GM04503 (cell line): ENCODE measurements around the gene CCDC184.
"Not testable (repeated sequence)": the region's sequence is repeated elsewhere in the genome, so short reads cannot be mapped to it uniquely, and the experiment has no call there.

Experiments
- DNase-seq: peaks from one replicate; pipeline ENCODE4 v3.0.0-alpha.2; 2012; ENCODE audit warnings: low read depth

CCDC184 gene

DNA sequence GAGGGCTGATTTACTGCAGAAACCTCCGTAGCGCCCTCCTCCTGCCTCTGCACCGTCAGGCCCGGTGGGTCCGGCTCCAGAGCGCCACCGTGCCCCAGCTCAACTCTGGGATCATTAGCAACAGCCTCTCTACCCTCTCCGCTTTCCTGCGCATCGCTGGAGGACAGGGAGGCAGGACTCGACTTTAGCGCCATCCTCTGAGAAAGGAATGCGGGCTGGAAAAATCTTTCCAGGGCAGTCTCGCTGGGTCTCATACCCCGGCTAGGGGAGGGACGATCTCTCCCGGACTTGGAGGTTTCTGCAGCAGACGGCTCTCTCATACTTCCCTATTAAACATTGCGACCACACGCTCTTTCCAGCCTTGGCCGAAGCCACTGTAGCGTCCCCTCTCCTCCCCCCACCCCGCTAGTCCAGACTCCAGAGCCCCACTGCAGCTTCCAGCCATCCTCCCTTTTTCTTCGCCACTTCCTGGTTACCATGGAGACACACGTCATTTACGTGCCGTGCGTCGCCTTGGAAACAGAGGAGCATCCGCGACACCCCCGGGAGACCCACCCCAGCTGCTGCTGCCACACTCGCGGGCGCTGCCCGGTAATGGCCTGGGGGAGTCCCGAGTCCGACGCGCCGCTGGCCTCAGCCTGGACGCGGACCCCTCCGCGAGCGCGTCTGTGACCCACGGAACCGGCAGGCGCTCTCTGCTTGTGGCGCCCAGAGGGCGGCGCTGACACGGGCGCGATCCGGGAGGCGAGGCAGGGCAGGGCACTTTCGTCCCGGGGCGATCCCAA is at the start of gene CCDC184:
TSS of gene CCDC184 (plus strand) at position 554 of the 785 bp plus-strand sequence. CDS start 479 bp downstream, outside the sequence.
- DNase-seq: no peak

DNA sequence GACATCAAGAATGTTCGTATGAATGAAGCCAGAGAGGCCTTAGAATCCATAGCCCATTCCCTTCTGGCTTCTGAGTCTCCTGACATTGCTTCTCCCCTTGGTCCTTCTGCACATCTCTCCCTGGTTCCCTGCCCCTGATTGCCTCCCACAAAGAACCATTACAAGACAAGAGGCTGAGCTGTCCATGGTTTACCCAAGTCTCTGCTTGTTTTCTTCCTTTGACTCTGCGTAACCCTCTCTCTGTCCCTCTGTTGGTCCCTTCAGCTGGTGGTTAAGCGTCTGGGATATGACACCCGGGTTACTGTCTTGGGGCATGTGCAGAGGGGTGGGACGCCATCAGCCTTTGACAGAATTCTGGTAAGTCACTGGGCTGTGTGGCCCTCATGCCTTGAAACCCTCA is 48.4 kb upstream of the CCDC184 start:
- no peak for DNase-seq

DNA sequence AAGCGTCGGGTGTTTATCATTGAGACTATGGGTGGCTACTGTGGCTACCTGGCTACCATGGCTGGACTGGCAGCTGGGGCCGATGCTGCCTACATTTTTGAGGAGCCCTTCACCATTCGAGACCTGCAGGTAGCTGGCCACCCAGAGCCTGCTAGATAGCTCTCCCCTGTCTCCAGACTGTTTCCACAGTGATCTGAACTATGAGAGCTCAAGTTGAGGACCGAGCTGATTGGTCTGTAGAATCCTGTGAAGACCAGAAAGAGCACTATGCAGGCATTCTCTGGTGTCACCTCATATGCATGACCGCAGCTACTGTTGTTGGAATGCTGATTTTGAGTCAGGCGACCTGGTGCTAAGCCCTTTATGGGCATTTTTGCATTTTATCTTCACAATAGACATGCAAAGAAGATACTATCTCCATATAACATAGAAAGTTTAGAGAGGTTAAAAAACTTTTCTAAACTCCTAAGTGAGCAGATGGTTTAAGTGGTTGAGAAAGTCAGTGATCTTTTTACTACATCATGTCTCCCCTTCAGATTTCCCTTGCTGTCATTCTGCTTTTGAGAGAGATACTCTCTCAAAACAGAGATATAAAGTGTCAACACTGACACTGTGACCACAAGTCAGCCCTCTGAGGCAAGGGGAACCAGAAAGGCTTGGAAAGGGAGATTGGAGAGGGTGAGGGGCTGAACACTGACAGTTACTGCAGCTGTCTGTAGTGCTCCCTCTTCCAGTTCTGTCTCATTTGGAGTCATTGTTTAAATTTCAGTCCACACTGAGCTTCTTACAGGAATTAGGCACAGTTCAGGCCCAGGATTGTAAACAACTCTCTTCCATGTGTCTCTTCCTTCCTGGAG is 40.4 kb upstream of the CCDC184 start:
- DNase-seq: no peak

DNA sequence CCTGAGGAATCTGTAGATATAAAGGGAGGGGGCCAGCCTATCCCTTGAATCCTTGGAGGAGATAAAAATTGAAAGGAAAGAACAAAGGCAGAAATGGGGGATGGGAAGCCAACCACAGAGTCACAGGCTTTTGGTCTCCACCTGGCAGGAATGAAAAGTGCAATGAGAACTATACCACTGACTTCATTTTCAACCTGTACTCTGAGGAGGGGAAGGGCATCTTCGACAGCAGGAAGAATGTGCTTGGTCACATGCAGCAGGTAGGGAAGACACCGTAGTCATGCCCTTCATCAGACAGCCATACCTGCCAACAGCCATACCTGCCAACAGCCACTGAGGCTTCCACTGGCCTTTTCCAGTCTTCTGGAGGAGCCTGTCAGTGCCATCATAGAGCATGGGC is 39.5 kb upstream of the CCDC184 start:
- DNase-seq: no peak

DNA sequence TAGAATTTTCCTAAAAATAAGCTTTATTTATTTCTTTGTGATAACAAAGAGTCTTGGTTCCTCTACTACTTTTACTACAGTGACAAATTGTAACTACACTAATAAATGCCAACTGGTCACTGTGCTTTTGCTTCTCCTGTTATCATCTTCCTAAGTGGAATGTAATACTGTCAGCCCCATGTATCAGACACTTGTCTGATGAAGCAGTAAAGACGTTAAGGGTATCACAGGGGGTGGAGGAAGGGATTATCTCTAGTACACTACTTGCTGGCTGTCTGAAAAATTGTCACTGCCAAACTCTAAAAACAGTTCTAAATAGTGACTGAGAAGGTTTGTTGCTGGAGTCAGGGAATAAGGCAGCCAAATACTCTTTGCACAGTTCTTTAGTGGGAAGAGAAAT is 37.5 kb upstream of the CCDC184 start:
- no peak for DNase-seq

DNA sequence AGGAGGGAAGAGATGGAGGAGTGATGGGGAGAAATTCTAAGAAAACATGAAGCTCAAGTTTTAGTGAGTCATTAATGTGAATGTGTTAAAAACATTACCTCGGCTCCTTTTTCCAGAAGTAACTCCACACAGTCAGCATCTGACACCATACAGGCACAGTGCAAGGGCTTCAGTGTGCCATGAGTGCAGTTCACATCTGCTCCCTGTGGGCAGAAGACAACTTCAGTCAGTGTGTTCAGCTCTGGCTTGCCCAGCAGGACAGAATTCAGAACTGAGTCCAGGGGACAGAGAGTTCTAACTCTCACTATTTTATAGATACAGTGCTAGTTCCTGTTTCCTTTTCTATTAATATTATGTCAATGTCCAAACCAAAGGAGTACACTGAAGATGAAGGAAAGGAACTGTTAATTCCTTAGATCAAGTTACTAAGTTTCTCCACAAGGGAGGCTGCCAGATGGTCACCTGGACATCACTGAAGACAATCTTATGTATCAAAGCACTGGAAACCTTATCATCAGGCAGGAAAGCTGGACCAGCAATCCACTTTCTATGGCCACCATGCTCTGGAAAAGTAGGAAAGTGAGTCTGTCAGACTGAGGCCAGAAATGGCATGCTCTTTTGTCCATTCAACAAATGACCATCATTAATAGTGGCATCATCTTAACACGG is 32.2 kb upstream of the CCDC184 start:
- no peak for DNase-seq

DNA sequence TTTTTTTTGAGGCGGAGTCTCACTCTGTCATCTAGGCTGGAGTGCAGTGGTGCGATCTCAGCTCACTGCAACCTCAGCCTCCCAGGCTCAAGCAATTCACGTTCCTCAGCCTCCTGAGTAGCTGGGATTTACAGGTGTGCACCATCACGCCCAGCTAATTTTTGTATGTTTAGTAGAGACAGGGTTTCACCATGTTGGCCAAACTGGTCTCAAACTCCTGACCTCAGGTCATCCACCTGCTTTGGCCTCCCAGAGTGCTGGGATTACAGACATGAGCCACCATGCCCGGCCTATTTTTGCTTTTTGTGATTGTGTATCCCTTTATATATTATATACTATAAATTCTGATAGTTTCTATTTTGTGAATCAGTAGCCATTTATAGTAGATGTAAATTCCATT is 27.7 kb upstream of the CCDC184 start:
- DNase-seq: not testable (repeated sequence)

DNA sequence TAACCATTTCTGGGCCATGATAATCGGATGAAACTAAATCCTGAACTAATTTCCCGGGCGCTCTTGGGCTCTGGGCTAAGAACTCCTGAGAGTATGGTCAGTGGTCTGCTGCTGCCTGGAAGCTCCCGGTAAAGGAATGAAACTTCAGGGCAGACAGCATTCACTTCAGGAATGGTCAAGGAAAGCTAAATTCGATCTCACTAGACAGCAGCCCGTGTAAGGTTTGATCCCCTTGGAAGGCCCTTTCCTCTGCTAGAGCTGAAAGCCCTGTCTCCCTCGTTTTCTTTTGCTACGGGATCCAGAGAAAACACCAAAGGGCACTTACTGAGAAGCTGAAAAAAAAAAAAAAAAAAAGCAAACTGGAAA is 26.8 kb upstream of the CCDC184 start:
- no peak for DNase-seq

DNA sequence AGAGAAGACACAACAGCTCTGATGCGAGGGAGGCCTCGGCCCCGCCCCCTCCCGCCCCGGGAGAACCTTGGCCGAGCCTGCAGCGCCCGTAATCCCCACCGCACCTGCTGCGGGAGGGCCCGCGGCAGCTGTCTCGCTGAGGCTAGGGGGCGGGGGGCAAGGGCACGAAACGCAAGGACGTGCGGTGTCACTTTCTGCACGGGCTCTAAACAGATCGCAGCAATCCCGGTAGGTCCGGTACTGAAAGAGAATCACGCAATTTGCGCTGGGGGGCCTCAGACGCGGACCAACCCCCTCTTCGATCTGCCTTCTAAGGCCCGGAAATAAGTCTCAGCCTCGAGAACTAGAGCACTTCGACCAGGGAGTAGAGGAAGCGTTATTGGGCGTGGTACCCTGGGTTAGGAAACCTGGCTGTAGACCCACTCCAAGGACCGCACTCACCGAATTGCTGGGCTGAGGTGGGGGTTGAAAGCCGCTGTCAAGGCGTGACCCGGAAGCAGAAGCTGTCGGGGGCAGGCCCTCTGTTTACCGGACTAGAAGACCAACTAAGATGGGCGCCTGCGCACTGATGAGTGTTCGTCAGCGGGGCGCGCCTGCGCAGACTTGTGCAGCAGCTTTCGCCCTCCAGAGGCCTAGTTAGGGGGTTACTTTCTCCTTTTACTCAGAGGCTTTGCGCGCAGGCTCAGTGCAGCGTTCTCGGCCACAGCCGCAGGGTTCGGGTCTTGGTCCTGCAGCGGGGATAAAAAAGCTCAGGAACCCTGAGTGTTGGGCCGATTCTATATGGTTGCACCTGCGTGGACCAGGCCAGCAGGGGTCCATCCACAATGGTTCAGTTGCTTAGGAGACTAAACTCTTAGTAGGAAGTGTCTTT is 26.2 kb upstream of the CCDC184 start, which contains the start of gene ASB8:
TSS of gene ASB8 (minus strand) at position 498 of the 871 bp plus-strand sequence. CDS start 4,019 bp downstream, outside the sequence.
- peak; percentile 78 for DNase-seq

DNA sequence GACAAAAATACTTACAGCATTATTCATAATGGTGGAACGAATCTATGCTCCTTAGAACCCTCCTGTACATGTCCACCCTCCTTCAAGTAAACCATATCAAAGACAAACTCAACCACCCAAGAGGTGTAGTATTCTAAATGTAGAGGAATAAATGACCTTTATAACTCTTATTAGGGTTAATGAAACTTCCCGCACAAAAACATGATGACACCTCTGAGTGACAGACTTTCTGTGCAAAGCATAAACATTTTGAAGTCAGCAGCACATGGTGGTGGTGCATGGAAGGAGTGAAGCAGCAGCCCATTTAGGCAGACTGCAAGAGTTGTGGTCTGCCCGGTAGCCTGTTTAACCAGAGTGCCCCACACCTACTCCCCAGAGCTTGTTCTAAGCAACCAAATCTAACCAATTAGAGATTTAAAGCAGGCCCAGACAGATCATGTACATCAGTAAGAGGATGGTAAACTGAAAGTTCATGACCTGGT is 25.5 kb upstream of the CCDC184 start:
- DNase-seq: no peak

DNA sequence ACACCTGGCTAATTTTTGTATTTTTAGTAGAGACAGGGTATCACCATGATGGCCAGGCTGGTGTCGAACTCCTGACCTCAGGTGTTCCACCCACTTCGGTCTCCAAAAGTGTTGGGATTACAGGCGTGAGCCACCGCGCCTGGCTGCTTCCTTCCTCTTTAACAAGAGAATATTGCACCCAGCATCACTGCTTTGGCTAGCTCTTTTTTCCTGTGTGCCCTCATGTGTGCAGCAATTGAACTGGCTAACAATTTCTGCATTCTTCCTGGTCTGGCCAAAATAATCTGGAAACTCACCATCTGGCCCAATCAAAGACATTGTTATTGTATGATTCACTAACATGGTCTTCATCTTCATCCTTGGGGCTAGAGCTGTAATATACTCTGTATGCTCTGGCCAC is 23.4 kb upstream of the CCDC184 start:
- no peak for DNase-seq

DNA sequence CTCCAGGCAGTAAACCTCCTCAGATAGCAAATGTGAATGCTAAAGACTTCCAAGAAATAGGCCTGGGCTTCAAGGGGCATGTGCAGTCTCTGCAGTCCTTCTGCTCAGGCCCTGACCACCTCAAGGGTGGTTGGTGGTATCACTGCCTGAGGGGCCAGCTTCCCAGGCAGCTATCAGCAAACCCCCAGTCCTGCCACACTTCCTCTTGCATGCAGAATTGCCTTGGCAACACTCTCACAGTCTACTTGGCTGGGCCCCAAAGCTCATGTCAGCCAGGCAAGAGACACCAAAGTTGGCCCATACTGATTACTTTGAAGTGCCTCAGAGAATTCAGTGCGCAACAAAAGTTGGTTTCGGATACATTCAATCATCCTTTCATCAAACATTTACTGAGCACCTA is 22.6 kb upstream of the CCDC184 start:
- no peak for DNase-seq

DNA sequence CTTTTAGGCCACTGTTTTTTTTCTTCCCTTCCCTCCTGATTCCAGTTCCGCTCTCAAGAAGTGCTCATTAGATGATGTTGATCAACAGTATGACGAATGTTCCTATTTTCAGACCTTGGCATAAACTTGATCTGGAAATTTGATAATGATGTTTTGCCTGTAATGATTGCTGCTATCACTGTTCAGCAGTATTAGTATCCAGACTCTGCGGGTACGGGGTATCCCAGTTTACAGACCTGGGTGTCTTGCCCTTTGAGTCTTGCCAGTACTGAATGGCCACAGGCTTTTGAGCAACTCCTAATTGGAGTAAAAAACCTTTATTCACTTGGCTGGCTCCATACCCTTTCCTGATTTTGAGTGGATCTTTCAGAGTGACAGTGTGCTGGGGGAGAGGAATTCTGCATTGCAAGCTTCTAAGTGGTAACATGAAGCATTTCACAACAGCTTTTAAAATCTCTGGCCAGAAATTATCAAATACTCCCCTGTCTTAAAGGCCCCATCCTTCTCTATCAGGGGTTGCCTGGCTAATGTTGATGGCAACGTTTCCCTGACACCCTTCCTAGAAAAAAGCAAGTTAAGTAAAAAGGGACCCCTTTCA is 20.2 kb upstream of the CCDC184 start:
- DNase-seq: no peak

DNA sequence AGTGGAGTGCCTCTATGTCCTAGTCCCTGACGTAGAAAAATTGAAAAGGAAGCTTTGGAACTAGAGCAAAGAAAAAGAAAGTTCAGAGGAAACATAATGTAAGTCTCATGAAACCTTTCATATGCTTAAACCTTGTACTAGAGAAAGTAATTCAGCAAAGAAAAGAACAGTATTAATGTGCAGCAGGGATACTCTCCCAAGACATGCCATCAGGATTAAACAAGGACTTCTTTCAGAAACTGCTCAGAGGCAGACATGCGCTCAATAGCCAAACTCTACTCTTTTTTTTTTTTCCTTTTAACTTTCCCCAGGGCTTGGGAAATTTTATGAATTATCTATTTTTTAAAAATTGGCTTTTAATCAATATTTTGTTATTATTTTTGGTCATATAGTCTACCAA is 19.0 kb upstream of the CCDC184 start:
- DNase-seq: no peak

DNA sequence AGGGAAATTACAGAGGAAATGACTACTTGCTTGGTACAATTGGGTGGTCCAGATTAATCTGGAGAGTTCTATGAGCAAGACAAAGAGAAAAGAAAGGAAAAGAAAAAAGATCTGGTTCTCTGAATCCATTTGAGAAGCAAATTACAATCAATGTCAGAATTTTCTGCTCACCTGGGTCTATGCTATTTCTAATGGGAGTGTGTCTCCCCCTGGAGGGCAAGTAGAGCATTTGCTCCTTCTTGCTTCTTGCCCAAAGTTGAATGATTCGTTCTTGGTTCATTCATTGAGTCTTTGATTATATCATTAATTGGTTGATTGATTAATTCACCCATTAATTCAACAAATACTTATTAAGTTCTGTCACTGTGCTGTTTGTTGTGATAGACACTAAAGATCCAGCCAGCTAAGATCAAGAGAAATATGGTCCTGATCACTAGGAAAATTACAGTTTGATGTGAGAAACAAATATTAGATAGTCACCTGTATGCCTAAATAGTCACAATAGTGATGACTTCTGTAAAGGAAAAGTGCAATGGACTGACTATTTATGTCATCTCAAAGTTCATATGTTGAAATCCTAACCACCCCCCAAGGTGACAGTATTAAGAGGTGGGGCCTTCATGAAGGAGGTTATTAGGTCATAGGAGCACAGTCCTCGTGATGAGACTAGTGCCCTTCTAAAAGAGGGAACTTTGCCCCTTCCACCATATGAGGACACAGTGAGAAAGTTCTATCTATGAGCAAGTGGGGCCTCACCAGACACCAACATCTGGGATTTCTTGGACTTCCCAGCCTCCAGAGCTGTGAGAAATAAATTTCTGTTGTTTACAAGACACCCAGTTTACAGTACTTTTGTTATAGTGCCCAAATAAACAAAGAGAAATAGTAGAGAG is 18.1 kb upstream of the CCDC184 start:
- no peak for DNase-seq

DNA sequence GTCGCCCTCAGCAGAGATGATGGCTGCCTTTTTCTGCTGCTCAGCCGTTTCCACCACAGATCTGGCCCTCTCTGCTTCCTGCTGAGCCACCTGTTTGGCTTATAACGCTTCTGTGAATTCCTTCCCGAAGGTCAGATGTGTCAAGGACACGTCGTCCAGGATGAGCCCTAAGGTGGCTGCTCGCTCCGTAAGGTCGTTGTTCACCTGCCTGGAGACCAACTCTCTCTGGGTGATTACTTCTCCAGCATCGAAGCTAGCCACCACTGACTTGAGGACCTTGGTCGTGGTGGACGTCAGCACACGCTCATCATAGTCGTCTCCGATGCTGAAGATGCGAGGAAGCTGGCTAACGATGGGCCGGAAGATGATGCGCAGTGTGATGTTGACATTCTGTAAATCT is 14.4 kb upstream of the CCDC184 start:
- no peak for DNase-seq

DNA sequence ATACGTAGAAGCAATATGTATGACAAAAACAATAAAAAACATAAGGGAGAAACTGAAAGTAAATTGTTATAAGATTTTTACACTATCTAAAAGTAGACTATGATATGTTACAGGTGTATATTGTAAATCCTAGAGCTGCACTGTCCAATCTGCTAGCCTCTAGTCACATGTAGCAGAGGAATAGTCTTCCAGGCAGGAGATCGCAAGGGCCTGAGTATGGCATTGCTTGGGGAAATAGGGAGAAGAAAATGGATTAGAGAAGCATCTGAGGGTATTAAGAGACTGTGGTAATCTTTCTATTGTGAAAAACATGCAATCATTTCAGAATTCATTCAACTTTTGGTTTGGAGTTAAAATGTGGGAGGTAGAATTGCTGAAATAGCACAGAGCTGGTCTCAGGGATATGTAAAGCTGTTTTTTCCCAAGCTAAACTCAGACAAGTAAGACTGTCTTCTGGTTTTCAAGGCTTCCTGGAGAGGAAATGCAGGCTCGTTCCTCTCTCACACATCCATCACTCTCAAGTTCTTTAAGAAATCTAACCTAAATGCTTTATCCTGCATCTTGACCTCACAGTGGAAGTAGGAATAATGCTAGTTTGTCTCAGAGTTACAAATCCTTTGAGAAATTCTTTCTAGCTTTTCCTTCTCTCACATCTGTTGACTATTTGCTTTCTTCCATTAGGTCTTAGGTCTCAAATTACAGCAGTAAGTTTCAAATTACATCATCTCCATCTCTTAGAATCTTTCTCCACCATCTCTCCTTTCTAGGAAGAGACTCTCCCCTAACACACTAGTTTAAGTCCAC is 7.6 kb upstream of the CCDC184 start:
- DNase-seq: no peak

DNA sequence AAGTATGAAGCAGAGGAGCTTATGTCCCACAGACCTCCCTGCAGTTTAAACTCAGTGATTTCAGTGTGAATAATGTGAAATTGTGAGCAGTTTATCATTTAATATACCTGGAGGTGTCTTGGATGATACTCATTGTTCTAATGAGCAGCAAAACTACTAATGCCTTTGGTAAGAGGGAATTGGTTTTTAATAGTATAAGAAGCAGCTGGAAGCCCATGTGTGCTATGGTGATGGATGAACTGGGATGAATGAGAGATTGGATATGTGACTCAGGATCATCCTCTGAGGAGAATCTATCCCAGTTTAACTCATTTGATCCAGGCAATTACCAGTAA is 7.1 kb upstream of the CCDC184 start:
- no peak for DNase-seq

DNA sequence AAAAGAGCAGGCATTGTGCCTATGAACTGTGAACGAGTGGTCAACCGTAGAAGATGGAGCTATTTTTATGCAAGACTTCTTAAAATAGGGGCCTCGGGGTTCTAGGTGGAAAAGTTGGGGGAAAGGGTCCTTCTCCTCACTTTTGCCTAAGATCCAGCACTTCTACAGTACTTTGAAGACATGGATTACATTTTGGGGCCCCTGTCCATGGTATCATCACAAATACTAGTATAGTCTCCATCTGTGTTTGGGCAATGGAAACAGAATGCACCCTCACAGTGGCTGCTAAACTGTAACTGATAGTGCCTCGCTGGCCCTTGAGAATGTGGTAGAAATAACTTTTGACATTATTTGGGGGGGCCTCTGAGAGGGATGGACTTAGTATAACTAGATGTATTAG is 5.5 kb upstream of the CCDC184 start:
- DNase-seq: no peak
